Measurements from ENCODE around the gene HECTD4.

Gene HECTD4

GRCh38 chr12:112208301-112208910 lies 173.8 kb downstream of the HECTD4 start:
- Histone ChIP-seq H3K23ac (ENCODE audit: low read depth, low read length, poor library complexity) (no peak overlapping the region), H2BK15ac (ENCODE audit: low read length) (no peak overlapping the region), H2BK120ac (ENCODE audit: low read depth, low read length) (no peak overlapping the region), H3K36me3 (replicated peaks in 1 of 2; ENCODE audit: control insufficient read depth in 2 of 2, insufficient read depth in 2 of 2, low read length in 2 of 2) (peaks cover 19 to 85% of the 10 kb centered on the region in 2 donors), H2AFZ (ENCODE audit: low read length) (no peak overlapping the region), H3K18ac (ENCODE audit: low read length) (no peak overlapping the region), H3K79me1 (ENCODE audit: low read depth, low read length) (no peaks in the 10 kb centered on the region), H3K9me3 (replicated peaks in 1 of 2; ENCODE audit: control insufficient read depth in 2 of 2, insufficient read depth in 1 of 2, low read depth in 1 of 2, low read length in 2 of 2) (no peaks in the 10 kb centered on the region), H3K4ac (ENCODE audit: low read length) (no peak overlapping the region), H3K14ac (ENCODE audit: low read length) (no peak overlapping the region), H3K4me2 (ENCODE audit: insufficient read depth, low read length, poor library complexity, severe bottlenecking) (no peak overlapping the region), H2BK5ac (ENCODE audit: low read length) (no peak overlapping the region), H4K91ac (ENCODE audit: low read depth, low read length, poor library complexity) (no peak overlapping the region), H3K4me1 (ENCODE audit: control insufficient read depth in 2 of 2, insufficient read depth in 1 of 2, low read depth in 1 of 2, low read length in 2 of 2) (no peaks in the 10 kb centered on the region), H2BK12ac (ENCODE audit: low read length) (no peak overlapping the region), H3K4me3 (ENCODE audit: low read length in 2 of 2) (no peak overlapping the region), H4K8ac (ENCODE audit: low read depth, low read length) (no peak overlapping the region), H3K9ac (ENCODE audit: low read depth, low read length, poor library complexity) (no peak overlapping the region), H3K27ac (replicated peaks; ENCODE audit: low read length) (no peak overlapping the region), H3K27me3 (ENCODE audit: control insufficient read depth in 3 of 3, insufficient read depth in 3 of 3, low read depth in 1 of 3, low read length in 3 of 3) (no peaks in the 10 kb centered on the region), H2AK5ac (ENCODE audit: low read depth, low read length) (no peak overlapping the region)
- no peak for DNase-seq (ENCODE audit: low spot score)
- WGBS, 2 donors (ENCODE audit: extremely low coverage in 2 of 2, insufficient read length in 2 of 2, insufficient replicate concordance in 1 of 2) = no CpG with 5 or more reads among the region's 7 CpGs

- no CpG with 5 or more reads among the region's 4 CpGs for WGBS, 2 donors (ENCODE audit: extremely low coverage in 2 of 2, insufficient read length in 2 of 2, insufficient replicate concordance in 1 of 2)
- Histone ChIP-seq H2BK120ac (ENCODE audit: low read depth, low read length) (no peak overlapping the region), H3K27me3 (ENCODE audit: control insufficient read depth in 3 of 3, insufficient read depth in 3 of 3, low read depth in 1 of 3, low read length in 3 of 3) (no peaks in the 10 kb centered on the region), H3K79me1 (ENCODE audit: low read depth, low read length) (no peaks in the 10 kb centered on the region), H3K4me2 (ENCODE audit: insufficient read depth, low read length, poor library complexity, severe bottlenecking) (no peak overlapping the region), H3K9ac (ENCODE audit: low read depth, low read length, poor library complexity) (no peak overlapping the region), H3K23ac (ENCODE audit: low read depth, low read length, poor library complexity) (no peak overlapping the region), H2AK5ac (ENCODE audit: low read depth, low read length) (no peak overlapping the region), H3K27ac (replicated peaks; ENCODE audit: low read length) (no peak overlapping the region), H2BK12ac (ENCODE audit: low read length) (no peak overlapping the region), H3K14ac (ENCODE audit: low read length) (no peak overlapping the region), H4K8ac (ENCODE audit: low read depth, low read length) (no peak overlapping the region), H3K36me3 (replicated peaks in 1 of 2; ENCODE audit: control insufficient read depth in 2 of 2, insufficient read depth in 2 of 2, low read length in 2 of 2) (peaks cover 19 to 88% of the 10 kb centered on the region in 2 donors), H3K4me3 (ENCODE audit: low read length in 2 of 2) (no peak overlapping the region), H3K4ac (ENCODE audit: low read length) (no peak overlapping the region), H3K18ac (ENCODE audit: low read length) (no peak overlapping the region), H4K91ac (ENCODE audit: low read depth, low read length, poor library complexity) (no peak overlapping the region), H3K9me3 (replicated peaks in 1 of 2; ENCODE audit: control insufficient read depth in 2 of 2, insufficient read depth in 1 of 2, low read depth in 1 of 2, low read length in 2 of 2) (no peaks in the 10 kb centered on the region), H3K4me1 (ENCODE audit: control insufficient read depth in 2 of 2, insufficient read depth in 1 of 2, low read depth in 1 of 2, low read length in 2 of 2) (no peaks in the 10 kb centered on the region), H2BK5ac (ENCODE audit: low read length) (no peak overlapping the region), H2AFZ (ENCODE audit: low read length) (no peak overlapping the region), H2BK15ac (ENCODE audit: low read length) (no peak overlapping the region)
- DNase-seq (ENCODE audit: low spot score) = no peak
Measured at GRCh38 chr12:112207397-112207924, 174.8 kb downstream of the HECTD4 start.

GRCh38 chr12:112206944-112207343 lies 175.3 kb downstream of the HECTD4 start:
- peaks cover 16 to 88% of the 10 kb centered on the region in 2 donors for H3K36me3 ChIP-seq (replicated peaks in 1 of 2; ENCODE audit: control insufficient read depth in 2 of 2, insufficient read depth in 2 of 2, low read length in 2 of 2)
- H3K4me1 ChIP-seq (ENCODE audit: control insufficient read depth in 2 of 2, insufficient read depth in 1 of 2, low read depth in 1 of 2, low read length in 2 of 2) = no peaks in the 10 kb centered on the region
- H4K91ac ChIP-seq (ENCODE audit: low read depth, low read length, poor library complexity) = no peak overlapping the region
- WGBS, 2 donors (ENCODE audit: extremely low coverage in 2 of 2, insufficient read length in 2 of 2, insufficient replicate concordance in 1 of 2) = no CpG with 5 or more reads among the region's 7 CpGs
- H3K4me2 ChIP-seq (ENCODE audit: insufficient read depth, low read length, poor library complexity, severe bottlenecking) = no peak overlapping the region
- H2BK5ac ChIP-seq (ENCODE audit: low read length) = no peak overlapping the region
- no peak overlapping the region for H3K27ac ChIP-seq (replicated peaks; ENCODE audit: low read length)
- no peak overlapping the region for H3K4me3 ChIP-seq (ENCODE audit: low read length in 2 of 2)
- no peak overlapping the region for H4K8ac ChIP-seq (ENCODE audit: low read depth, low read length)
- H3K4ac ChIP-seq (ENCODE audit: low read length) = no peak overlapping the region
- H3K9me3 ChIP-seq (replicated peaks in 1 of 2; ENCODE audit: control insufficient read depth in 2 of 2, insufficient read depth in 1 of 2, low read depth in 1 of 2, low read length in 2 of 2) = no peaks in the 10 kb centered on the region
- DNase-seq (ENCODE audit: low spot score) = no peak
- H3K9ac ChIP-seq (ENCODE audit: low read depth, low read length, poor library complexity) = no peak overlapping the region
- no peak overlapping the region for H2AFZ ChIP-seq (ENCODE audit: low read length)
- no peak overlapping the region for H3K14ac ChIP-seq (ENCODE audit: low read length)
- no peak overlapping the region for H3K23ac ChIP-seq (ENCODE audit: low read depth, low read length, poor library complexity)
- no peak overlapping the region for H2BK15ac ChIP-seq (ENCODE audit: low read length)
- no peak overlapping the region for H2BK120ac ChIP-seq (ENCODE audit: low read depth, low read length)
- H3K18ac ChIP-seq (ENCODE audit: low read length) = no peak overlapping the region
- H3K79me1 ChIP-seq (ENCODE audit: low read depth, low read length) = no peaks in the 10 kb centered on the region
- H2AK5ac ChIP-seq (ENCODE audit: low read depth, low read length) = no peak overlapping the region
- H3K27me3 ChIP-seq (ENCODE audit: control insufficient read depth in 3 of 3, insufficient read depth in 3 of 3, low read depth in 1 of 3, low read length in 3 of 3) = no peaks in the 10 kb centered on the region
- H2BK12ac ChIP-seq (ENCODE audit: low read length) = no peak overlapping the region

GRCh38 chr12:112199136-112199535 lies 183.1 kb downstream of the HECTD4 start:
- no peak overlapping the region for H3K14ac ChIP-seq (ENCODE audit: low read length)
- peaks cover 0 to 3% of the 10 kb centered on the region in 2 donors for H3K9me3 ChIP-seq (replicated peaks in 1 of 2; ENCODE audit: control insufficient read depth in 2 of 2, insufficient read depth in 1 of 2, low read depth in 1 of 2, low read length in 2 of 2)
- no peak overlapping the region for H3K23ac ChIP-seq (ENCODE audit: low read depth, low read length, poor library complexity)
- H3K27me3 ChIP-seq (ENCODE audit: control insufficient read depth in 3 of 3, insufficient read depth in 3 of 3, low read depth in 1 of 3, low read length in 3 of 3) = no peaks in the 10 kb centered on the region
- H2AFZ ChIP-seq (ENCODE audit: low read length) = no peak overlapping the region
- H4K8ac ChIP-seq (ENCODE audit: low read depth, low read length) = no peak overlapping the region
- H3K4ac ChIP-seq (ENCODE audit: low read length) = no peak overlapping the region
- no peak overlapping the region for H2BK120ac ChIP-seq (ENCODE audit: low read depth, low read length)
- H2BK15ac ChIP-seq (ENCODE audit: low read length) = no peak overlapping the region
- H3K9ac ChIP-seq (ENCODE audit: low read depth, low read length, poor library complexity) = no peak overlapping the region
- no peak overlapping the region for H2AK5ac ChIP-seq (ENCODE audit: low read depth, low read length)
- no peaks in the 10 kb centered on the region for H3K79me1 ChIP-seq (ENCODE audit: low read depth, low read length)
- H3K36me3 ChIP-seq (replicated peaks in 1 of 2; ENCODE audit: control insufficient read depth in 2 of 2, insufficient read depth in 2 of 2, low read length in 2 of 2) = peaks cover 22 to 88% of the 10 kb centered on the region in 2 donors
- no peak overlapping the region for H4K91ac ChIP-seq (ENCODE audit: low read depth, low read length, poor library complexity)
- no peak overlapping the region for H2BK5ac ChIP-seq (ENCODE audit: low read length)
- H3K18ac ChIP-seq (ENCODE audit: low read length) = no peak overlapping the region
- no peaks in the 10 kb centered on the region for H3K4me1 ChIP-seq (ENCODE audit: control insufficient read depth in 2 of 2, insufficient read depth in 1 of 2, low read depth in 1 of 2, low read length in 2 of 2)
- no CpG with 5 or more reads among the region's 4 CpGs for WGBS, 2 donors (ENCODE audit: extremely low coverage in 2 of 2, insufficient read length in 2 of 2, insufficient replicate concordance in 1 of 2)
- no peak overlapping the region for H3K4me2 ChIP-seq (ENCODE audit: insufficient read depth, low read length, poor library complexity, severe bottlenecking)
- H2BK12ac ChIP-seq (ENCODE audit: low read length) = no peak overlapping the region
- DNase-seq (ENCODE audit: low spot score) = no peak
- H3K27ac ChIP-seq (replicated peaks; ENCODE audit: low read length) = no peak overlapping the region
- H3K4me3 ChIP-seq (ENCODE audit: low read length in 2 of 2) = no peak overlapping the region

All from neuronal stem cell (in vitro differentiated cells).